ENCODE data around the gene CAMTA1. TPM values are rescaled to one million over a fixed set of nuclear protein-coding genes. Genes with fewer than 3 reads are reported as not detected.

The CAMTA1 gene
- total RNA-seq, 3 donors from 2014 or later, result 73.4 to 114 (median 82.6) TPM

DNA sequence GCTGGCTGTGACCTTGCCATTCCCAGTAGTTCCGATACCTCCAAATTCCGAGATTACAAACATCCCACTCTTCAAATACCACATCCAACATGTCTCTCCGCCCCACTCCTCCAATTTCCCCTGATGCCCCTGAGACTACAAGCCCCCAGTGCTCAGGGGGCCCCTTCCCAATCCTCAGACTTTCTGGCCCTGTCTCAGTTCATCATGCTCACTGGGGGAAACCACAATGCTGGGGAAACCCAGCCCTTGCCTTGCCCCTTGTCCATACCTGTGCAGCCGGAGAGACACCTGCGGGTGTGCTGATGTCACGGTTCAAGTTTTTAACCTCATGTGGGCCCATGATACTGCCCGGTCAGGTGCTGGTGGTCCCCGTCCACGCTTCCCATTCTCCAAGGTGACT is 226.6 kb downstream of the CAMTA1 start:
- ATAC-seq (no peak), DNase-seq (no peak)
- Histone ChIP-seq H3K36me3 (ENCODE audit: low read depth) (no peaks in the 10 kb centered on the region), H3K4me1 (ENCODE audit: low read depth) (no peaks in the 10 kb centered on the region), H3K9me3 (no peaks in the 10 kb centered on the region), H3K4me3 (no peak overlapping the region)
- intact Hi-C loops (cut with DNase I, micrococcal nuclease), result no loop called here
- TF ChIP-seq, protein P1, sequence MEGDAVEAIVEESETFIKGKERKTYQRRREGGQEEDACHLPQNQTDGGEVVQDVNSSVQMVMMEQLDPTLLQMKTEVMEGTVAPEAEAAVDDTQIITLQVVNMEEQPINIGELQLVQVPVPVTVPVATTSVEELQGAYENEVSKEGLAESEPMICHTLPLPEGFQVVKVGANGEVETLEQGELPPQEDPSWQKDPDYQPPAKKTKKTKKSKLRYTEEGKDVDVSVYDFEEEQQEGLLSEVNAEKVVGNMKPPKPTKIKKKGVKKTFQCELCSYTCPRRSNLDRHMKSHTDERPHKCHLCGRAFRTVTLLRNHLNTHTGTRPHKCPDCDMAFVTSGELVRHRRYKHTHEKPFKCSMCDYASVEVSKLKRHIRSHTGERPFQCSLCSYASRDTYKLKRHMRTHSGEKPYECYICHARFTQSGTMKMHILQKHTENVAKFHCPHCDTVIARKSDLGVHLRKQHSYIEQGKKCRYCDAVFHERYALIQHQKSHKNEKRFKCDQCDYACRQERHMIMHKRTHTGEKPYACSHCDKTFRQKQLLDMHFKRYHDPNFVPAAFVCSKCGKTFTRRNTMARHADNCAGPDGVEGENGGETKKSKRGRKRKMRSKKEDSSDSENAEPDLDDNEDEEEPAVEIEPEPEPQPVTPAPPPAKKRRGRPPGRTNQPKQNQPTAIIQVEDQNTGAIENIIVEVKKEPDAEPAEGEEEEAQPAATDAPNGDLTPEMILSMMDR (IDR thresholded peaks at IDR 0.05), result no peak

DNA sequence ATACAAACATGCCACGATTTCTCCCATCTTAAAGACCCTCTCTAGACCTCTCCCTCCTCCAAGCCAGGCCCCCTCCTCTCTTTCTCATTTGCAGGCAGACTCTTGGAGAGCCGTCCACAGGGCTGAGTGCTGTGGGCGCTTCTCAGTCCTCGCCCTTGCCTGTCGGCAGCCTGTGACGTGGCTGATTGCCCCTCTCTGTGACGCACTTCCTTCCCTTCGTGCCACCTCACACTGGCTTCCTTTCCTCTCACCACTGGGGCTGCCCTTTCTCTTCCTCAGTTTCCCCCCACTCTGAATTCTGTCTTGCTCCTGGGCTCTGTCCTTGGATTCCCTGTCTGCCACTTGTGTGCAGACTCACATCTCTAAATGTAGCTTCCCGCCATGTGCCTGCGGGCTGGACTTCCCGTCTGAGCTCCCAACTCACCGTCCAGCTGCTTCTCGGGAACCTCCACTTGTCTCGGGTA is 227.2 kb downstream of the CAMTA1 start:
- H3K9me3 ChIP-seq, result no peaks in the 10 kb centered on the region
- intact Hi-C loops (cut with DNase I, micrococcal nuclease), result no loop called here
- ATAC-seq (no peak), DNase-seq (no peak)
- H3K36me3 ChIP-seq (ENCODE audit: low read depth), result no peaks in the 10 kb centered on the region
- no peak overlapping the region for H3K4me3 ChIP-seq
- TF ChIP-seq, protein P1 (IDR thresholded peaks at IDR 0.05), result no peak
- no peaks in the 10 kb centered on the region for H3K4me1 ChIP-seq (ENCODE audit: low read depth)

DNA sequence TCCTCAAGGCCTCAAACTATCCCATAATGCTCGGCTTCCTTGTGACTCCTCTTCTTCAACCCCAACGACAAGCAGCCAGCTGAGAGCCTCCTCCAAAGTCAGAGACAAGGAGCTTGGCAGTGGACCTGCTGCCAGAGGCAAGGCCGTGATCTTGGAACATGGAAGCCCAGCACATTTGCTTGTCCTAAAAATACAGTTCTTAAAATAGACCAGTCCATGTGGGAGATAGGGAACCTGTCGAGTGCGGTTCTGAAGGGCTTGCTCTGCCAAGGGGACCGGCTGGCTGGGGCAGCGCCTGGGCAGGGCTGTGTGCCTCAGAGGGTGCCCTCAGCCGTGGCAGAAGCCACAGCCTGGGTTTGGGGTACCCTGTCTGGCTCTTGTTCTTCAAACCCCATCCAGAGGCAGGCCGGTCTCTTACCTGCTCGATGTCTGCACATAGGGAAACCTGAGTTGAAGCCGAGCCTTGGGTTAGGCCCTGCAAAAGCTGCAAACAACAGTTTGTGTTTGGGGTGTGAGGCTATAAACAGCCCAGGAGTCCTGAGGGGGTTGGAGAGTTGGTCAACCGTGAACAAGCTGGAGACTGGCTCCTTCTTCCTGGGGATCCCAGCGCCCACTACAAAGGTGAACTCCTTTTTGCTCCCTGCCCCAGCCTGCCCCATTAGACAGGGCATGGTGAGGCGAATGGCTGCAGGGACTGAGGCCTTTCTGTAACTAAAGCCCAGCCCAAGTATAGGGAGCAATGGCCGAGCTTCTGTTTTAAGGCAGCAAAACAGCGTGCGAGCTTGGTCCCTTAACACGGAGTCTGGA is 228.8 kb downstream of the CAMTA1 start:
- TF ChIP-seq, protein P1 (IDR thresholded peaks at IDR 0.05), result no peak
- Histone ChIP-seq H3K4me3 (no peak overlapping the region), H3K36me3 (ENCODE audit: low read depth) (no peaks in the 10 kb centered on the region), H3K4me1 (ENCODE audit: low read depth) (no peaks in the 10 kb centered on the region), H3K9me3 (no peaks in the 10 kb centered on the region)
- ATAC-seq, result no peak
- intact Hi-C loops (cut with DNase I, micrococcal nuclease), result no loop called here
- DNase-seq, result no peak

DNA sequence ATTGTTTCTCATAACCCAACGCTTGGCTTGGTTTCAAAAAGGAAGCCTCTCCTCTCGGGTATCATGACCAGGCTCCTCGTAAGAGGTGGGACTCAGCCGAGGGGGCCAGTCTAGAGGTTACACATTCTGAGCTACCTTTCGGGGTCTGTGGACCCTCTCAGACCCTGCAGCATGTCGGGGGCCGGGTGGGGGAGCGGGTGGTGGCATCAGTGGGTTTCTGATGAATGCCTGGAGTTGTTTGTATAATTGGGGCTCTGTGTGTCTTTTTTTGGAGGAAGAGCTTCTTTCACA is 229.3 kb downstream of the CAMTA1 start:
- ATAC-seq, result no peak
- no peaks in the 10 kb centered on the region for H3K4me1 ChIP-seq (ENCODE audit: low read depth)
- TF ChIP-seq, protein P1 (IDR thresholded peaks at IDR 0.05), result no peak
- H3K36me3 ChIP-seq (ENCODE audit: low read depth), result no peaks in the 10 kb centered on the region
- H3K9me3 ChIP-seq, result no peaks in the 10 kb centered on the region
- DNase-seq, result no peak
- no peak overlapping the region for H3K4me3 ChIP-seq
- intact Hi-C loops (cut with DNase I, micrococcal nuclease), result no loop called here

DNA sequence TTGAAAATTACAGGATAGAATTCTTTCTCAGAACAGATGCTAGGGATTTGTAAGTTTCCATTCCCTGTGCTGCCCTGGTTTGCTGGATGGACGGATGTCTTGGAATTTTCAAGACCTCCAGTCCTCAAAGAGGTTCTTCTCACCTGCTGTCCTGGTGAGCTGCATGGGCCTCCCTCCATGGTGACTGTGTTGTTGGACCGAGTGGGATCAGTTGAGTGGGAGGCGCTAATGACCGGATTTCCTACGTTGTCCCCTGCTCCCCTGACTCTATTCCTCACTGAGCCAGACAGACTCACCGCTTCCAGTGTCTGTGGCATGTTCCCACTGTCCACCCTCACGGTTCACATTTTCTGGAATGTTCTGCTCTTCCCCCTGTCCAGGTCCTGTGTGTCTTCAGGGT is 229.8 kb downstream of the CAMTA1 start:
- intact Hi-C loops (cut with DNase I, micrococcal nuclease), result no loop called here
- TF ChIP-seq, protein P1 (IDR thresholded peaks at IDR 0.05), result no peak
- H3K9me3 ChIP-seq, result no peaks in the 10 kb centered on the region
- H3K4me3 ChIP-seq, result no peak overlapping the region
- DNase-seq, result no peak
- no peak for ATAC-seq
- H3K4me1 ChIP-seq (ENCODE audit: low read depth), result no peaks in the 10 kb centered on the region
- no peaks in the 10 kb centered on the region for H3K36me3 ChIP-seq (ENCODE audit: low read depth)

All from mucosa of descending colon (tissue), 3 donors.